ENCODE results near the gene MLH3. TPM values are rescaled to one million over a fixed set of nuclear protein-coding genes. Genes with fewer than 3 reads are reported as not detected.

The MLH3 gene
- total and polyA plus RNA-seq, 2 donors (not counting 3 experiments of a cell fraction or from before 2014, with no cell fraction given), result 4.8 to 16.5 TPM

- no peak overlapping the region for H3K4me3 ChIP-seq (replicated peaks in 1 of 3; ENCODE audit: insufficient read depth in 1 of 3, low read depth in 1 of 3, low read length in 3 of 3)
- TF ChIP-seq, protein P1, sequence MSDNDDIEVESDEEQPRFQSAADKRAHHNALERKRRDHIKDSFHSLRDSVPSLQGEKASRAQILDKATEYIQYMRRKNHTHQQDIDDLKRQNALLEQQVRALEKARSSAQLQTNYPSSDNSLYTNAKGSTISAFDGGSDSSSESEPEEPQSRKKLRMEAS (IDR thresholded peaks at IDR 0.05; ENCODE audit: insufficient read depth, insufficient read length), result no peak
- TF ChIP-seq EZH2 (IDR thresholded peaks at IDR 0.05; ENCODE audit: borderline replicate concordance, low read depth, low read length, severe bottlenecking) (no peak), FOS (IDR thresholded peaks at IDR 0.05; ENCODE audit: borderline replicate concordance, insufficient read depth, low read length) (no peak), GATA2 (IDR thresholded peaks at IDR 0.05; ENCODE audit: insufficient read depth, insufficient read length, low read depth, low read length) (no peak), POLR2AphosphoS5 (IDR thresholded peaks at IDR 0.05; ENCODE audit: insufficient read depth, low read depth, low read length) (no peak), JUN (IDR thresholded peaks at IDR 0.05; ENCODE audit: borderline replicate concordance, insufficient read depth, insufficient read length, low read depth) (no peak), CTCF (IDR thresholded peaks at IDR 0.05; ENCODE audit: extremely low read depth in 1 of 2, insufficient read depth in 1 of 2, low read depth in 1 of 2, low read length in 2 of 2) (no peak), MYC (IDR thresholded peaks at IDR 0.05; ENCODE audit: low read depth, low read length) (no peak), POLR2A (IDR thresholded peaks at IDR 0.05; ENCODE audit: low read depth, low read length) (no peak)
- H3K79me2 ChIP-seq (ENCODE audit: control insufficient read depth, insufficient read depth, low read length), result no peaks in the 10 kb centered on the region
- FAIRE-seq, result no peak
- no peaks in the 10 kb centered on the region for H3K9me1 ChIP-seq (replicated peaks; ENCODE audit: control insufficient read depth, extremely low read depth, insufficient read depth, low read length)
- H2AFZ ChIP-seq (ENCODE audit: low read depth, low read length), result no peak overlapping the region
- no peak for DNase-seq (ENCODE audit: low read depth, low spot score)
- intact Hi-C loops (cut with micrococcal nuclease) (no loop called here), dilution Hi-C loops (cut with MboI; ENCODE audit: extremely low pct_ligation_motif_present, low sequenced_read_pairs) (no loop called here)
- H3K9ac ChIP-seq (replicated peaks; ENCODE audit: extremely low read depth, insufficient read depth, low read length), result no peak overlapping the region
- peaks cover 3% of the 10 kb centered on the region for H3K4me1 ChIP-seq (ENCODE audit: control insufficient read depth, extremely low read depth, insufficient read depth, low read length)
- no peak overlapping the region for H3K4me2 ChIP-seq (ENCODE audit: insufficient read depth, low read length)
- no peak overlapping the region for H3K27ac ChIP-seq (ENCODE audit: insufficient read depth, low read depth, low read length)
- ChIA-PET POLR2A (no interaction called here), CTCF (no interaction called here)
- H3K27me3 ChIP-seq (ENCODE audit: control insufficient read depth in 2 of 2, insufficient read depth in 2 of 2, low read length in 2 of 2), result no peaks in the 10 kb centered on the region
- H3K9me3 ChIP-seq (replicated peaks; ENCODE audit: control insufficient read depth, insufficient read depth, low read length), result no peaks in the 10 kb centered on the region
- H4K20me1 ChIP-seq (replicated peaks; ENCODE audit: control insufficient read depth, extremely low read depth, insufficient read depth, low read length), result no peaks in the 10 kb centered on the region
- BruUV-seq (replicated peaks), result no TSS peak
- peaks cover 0 to 6% of the 10 kb centered on the region in 2 experiments for H3K36me3 ChIP-seq (ENCODE audit: control insufficient read depth in 2 of 2, extremely low read depth in 1 of 2, insufficient read depth in 2 of 2, low read length in 2 of 2)
Observed at GRCh38 chr14:75032939-75033338, 18.3 kb downstream of the MLH3 start.

Data from endothelial cell of umbilical vein (primary cell).